Activated T-helper 1 cell treated with anti-CD3 and anti-CD28 coated beads, Interleukin-12 subunit alpha, Interleukin-12 subunit beta, Interleukin-2, Interleukin-4 antibody, amounts not matched to agents 30 ng/mL and 10 ng/mL and 1 ng/mL, durations not matched to agents 14 hours and 24 hours and 36 hours (primary cell): Measurements from ENCODE around the gene ABCA4. TPM values are rescaled to one million over a fixed set of nuclear protein-coding genes. Genes with fewer than 3 reads are reported as not detected.
A peak's percentile ranks its signal among the peaks of the same experiment; 100 is the strongest.

Experiments used
- DNase-seq: peaks from one replicate; pipeline ENCODE4 v3.0.0; 2021; ENCODE audit warnings: low spot score
- H3K27ac Mint-ChIP-seq: one replicate; pipeline ENCODE4 v1.8.0; 2021; ENCODE audit warnings: mild to moderate bottlenecking, mixed read lengths
- H3K27me3 Mint-ChIP-seq: one replicate; pipeline ENCODE4 v1.8.0; 2022; ENCODE audit warnings: mild to moderate bottlenecking, moderate library complexity, mixed read lengths; ENCODE audit not compliant: insufficient read depth
- H3K36me3 Mint-ChIP-seq: one replicate; pipeline ENCODE4 v1.8.0; 2021; ENCODE audit warnings: low read depth, mixed read lengths
- H3K4me1 Mint-ChIP-seq: one replicate; pipeline ENCODE4 v1.8.0; 2021; ENCODE audit warnings: low read depth, mixed read lengths
- H3K4me3 Mint-ChIP-seq: one replicate; pipeline ENCODE4 v1.8.0; 2021; ENCODE audit warnings: mild to moderate bottlenecking, moderate library complexity, mixed read lengths
- H3K9me3 Mint-ChIP-seq: one replicate; pipeline ENCODE4 v1.8.0; 2021; ENCODE audit warnings: mixed read lengths
- intact Hi-C: fragments of 100-400 bp; cut with micrococcal nuclease; formaldehyde crosslinking; loops from one replicate; pipeline ENCODE4 v1.15.1; 2024
- total RNA-seq: library from RNA; stranded (reverse); gene quantifications from 2 replicates; pipeline ENCODE4 v1.2.3, GENCODE V29; 2022

Gene ABCA4
- total RNA-seq, 1 donor from 2014 or later: not detected

DNA sequence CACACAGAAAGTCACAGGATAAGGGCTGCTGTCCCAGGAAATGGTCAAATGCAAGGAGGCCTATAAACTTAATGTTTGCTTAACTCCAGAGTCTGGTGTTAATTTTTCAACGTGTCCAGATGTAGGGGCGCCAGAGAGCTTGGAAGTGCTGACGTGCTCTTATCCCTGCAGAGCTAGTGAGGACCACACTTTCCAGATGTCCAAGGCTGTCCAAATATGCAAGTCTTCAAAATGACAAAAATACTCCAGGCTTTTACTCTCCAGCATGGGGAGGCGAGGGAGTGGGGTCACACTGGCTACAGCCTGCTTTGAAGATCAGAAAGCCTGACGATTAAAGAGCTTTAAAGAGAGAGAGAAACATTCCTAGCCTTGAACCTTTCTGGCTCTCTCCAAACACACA is 57.6 kb downstream of the ABCA4 start:
- Mint-ChIP-seq H3K27me3 (peaks cover 17% of the 10 kb centered on the region), H3K27ac (no peak overlapping the region), H3K9me3 (no peaks in the 10 kb centered on the region), H3K4me3 (no peak overlapping the region), H3K36me3 (no peaks in the 10 kb centered on the region), H3K4me1 (no peaks in the 10 kb centered on the region)
- intact Hi-C loops: loop anchor here (5.0 kb wide), 1 partner anchor 744 kb away; no protein-coding TSS in a partner anchor
- no peak for DNase-seq

DNA sequence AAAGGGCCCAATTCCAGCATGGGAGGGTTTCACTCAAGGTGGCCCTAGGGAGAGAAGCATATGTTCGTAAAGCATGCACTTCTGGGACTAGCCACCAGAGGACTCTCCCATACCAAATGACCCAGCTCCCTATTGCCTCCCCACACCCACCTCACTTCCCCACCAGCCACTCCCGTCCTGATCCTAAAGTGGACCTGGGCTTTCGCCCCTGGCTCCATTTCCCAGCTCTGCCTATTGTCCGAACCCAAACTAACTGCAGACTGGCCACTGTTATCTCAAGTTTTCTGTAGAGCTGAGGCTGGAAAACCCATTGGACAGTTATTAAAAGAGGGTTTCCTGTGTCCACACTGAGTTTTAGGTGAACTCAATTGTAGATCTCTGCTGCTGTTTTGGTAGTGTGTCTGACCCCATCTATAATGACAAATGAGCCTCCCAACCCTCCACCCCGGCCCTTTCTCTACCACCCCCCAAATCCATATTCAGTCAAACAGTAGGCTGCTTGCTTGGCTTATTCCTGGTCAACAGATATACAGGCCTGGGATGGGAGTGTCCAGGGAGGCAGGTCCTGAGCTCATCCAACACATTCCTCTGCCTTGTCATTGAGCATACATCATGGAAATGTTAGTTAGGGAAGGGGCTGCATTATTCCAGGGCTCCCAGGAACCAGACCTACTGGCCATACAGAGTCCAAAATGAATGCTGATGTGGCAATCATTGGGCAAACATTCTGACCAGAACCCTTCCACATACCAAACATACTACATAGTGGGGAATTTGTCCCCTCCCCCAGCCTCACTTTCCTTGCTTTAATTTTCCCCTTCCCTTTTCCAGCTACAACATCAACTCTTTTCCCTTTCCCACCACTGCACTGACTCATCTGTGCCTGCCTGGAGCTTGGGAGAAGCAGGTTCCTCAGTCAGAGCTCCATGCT is 59.2 kb downstream of the ABCA4 start:
- DNase-seq: peak; percentile 5

DNA sequence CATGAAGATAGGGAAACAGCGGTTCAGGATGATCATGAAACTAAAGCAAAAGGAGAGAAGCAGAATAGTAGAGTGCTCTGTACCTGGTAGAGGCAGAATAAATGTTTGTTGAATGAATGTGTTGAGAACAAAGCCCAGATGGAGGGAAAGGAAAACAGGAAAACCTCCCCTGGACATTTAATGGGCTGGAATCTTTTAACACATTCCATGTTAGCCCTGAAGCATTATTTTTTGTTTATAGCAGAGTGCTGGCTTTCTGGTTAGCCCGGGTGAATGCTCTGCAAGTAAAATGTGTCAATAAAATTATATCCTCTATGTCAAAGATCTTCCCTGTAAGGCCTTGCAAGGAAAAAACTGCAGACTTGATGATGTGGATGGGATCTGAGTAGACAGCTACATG is 60.2 kb downstream of the ABCA4 start:
- no peak overlapping the region for H3K4me3 Mint-ChIP-seq
- H3K4me1 Mint-ChIP-seq: no peaks in the 10 kb centered on the region
- intact Hi-C loops: loop anchor here (1.0 to 5.0 kb wide), 3 partner anchors 276 to 747 kb away; no protein-coding TSS in a partner anchor
- peaks cover 17% of the 10 kb centered on the region for H3K27me3 Mint-ChIP-seq
- DNase-seq: no peak
- no peaks in the 10 kb centered on the region for H3K36me3 Mint-ChIP-seq
- no peaks in the 10 kb centered on the region for H3K9me3 Mint-ChIP-seq
- no peak overlapping the region for H3K27ac Mint-ChIP-seq

More for the DNA sequence above, 59.2 kb downstream of the ABCA4 start:
- Mint-ChIP-seq H3K4me3 (no peak overlapping the region), H3K27me3 (peaks cover 17% of the 10 kb centered on the region), H3K36me3 (no peaks in the 10 kb centered on the region), H3K4me1 (no peaks in the 10 kb centered on the region), H3K27ac (no peak overlapping the region), H3K9me3 (no peaks in the 10 kb centered on the region)
- intact Hi-C loops: loop anchor here (1.0 to 5.0 kb wide), 3 partner anchors 275 to 746 kb away; no protein-coding TSS in a partner anchor

DNA sequence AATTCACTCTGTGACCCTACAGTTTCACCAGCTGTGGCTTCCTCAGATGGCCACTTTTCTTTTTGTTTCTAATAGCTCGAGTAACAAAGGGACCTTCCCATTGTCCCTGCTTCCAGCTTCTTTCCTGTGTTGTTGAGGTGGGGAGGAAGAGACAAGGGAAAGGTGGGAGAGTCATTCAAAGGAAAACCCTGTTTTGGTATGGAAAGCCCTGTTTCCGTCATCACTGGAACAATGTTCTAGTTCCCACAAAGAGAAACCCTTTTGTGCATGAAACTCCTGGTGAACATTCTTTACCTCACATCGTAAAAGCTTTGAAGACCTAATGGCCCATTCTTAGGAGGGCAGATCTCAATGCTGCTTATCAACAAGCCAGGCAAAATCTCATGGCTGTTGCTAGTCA is 62.2 kb downstream of the ABCA4 start:
- no peaks in the 10 kb centered on the region for H3K9me3 Mint-ChIP-seq
- intact Hi-C loops: no loop called here
- H3K4me1 Mint-ChIP-seq: no peaks in the 10 kb centered on the region
- no peak overlapping the region for H3K27ac Mint-ChIP-seq
- no peak overlapping the region for H3K4me3 Mint-ChIP-seq
- no peak for DNase-seq
- H3K27me3 Mint-ChIP-seq: peaks cover 13% of the 10 kb centered on the region
- no peaks in the 10 kb centered on the region for H3K36me3 Mint-ChIP-seq

DNA sequence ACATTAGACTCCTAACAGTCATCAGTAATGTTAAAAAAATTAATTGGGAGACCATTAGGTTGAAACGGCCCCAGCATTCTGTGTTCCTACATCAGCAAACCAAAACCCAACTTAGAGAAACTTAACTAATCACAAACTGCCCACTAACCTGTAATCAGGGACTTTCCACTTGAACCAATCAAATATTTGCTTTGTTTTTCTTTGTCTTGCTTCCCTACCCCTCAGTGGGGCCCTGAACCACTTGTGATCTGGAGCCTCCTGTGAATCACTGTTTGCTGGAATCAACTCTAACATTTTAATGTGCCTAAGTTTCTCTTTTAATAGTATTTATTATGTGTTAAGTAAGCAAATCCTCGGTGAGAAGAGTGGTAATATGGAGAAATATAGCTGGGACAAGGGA is 64.0 kb downstream of the ABCA4 start:
- H3K27me3 Mint-ChIP-seq: peaks cover 9% of the 10 kb centered on the region
- H3K27ac Mint-ChIP-seq: no peak overlapping the region
- H3K4me3 Mint-ChIP-seq: no peak overlapping the region
- intact Hi-C loops: no loop called here
- H3K4me1 Mint-ChIP-seq: no peaks in the 10 kb centered on the region
- no peaks in the 10 kb centered on the region for H3K36me3 Mint-ChIP-seq
- no peaks in the 10 kb centered on the region for H3K9me3 Mint-ChIP-seq
- no peak for DNase-seq

DNA sequence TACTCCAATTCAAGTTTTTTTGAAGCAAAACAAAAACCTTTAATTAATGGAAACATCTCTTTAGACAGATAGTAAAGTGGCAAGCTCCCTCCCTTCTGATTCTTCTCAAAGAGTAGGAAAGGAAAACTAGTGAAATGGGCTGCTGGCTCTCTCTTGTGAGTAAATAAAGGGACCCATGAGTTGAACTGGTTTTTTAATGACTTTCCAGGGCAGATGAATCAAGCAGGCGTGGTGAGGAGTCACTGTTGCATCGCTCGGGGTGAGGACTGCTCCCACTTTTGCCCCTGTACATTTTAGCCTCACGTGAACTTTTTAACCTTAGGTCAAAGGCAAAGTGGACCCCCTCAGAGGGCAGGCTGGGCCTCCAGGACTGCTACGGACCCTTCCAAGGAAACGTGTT is 64.8 kb downstream of the ABCA4 start:
- H3K27ac Mint-ChIP-seq: no peak overlapping the region
- H3K27me3 Mint-ChIP-seq: peaks cover 9% of the 10 kb centered on the region
- H3K4me1 Mint-ChIP-seq: no peaks in the 10 kb centered on the region
- no peaks in the 10 kb centered on the region for H3K9me3 Mint-ChIP-seq
- no peak for DNase-seq
- intact Hi-C loops: no loop called here
- no peaks in the 10 kb centered on the region for H3K36me3 Mint-ChIP-seq
- H3K4me3 Mint-ChIP-seq: no peak overlapping the region

DNA sequence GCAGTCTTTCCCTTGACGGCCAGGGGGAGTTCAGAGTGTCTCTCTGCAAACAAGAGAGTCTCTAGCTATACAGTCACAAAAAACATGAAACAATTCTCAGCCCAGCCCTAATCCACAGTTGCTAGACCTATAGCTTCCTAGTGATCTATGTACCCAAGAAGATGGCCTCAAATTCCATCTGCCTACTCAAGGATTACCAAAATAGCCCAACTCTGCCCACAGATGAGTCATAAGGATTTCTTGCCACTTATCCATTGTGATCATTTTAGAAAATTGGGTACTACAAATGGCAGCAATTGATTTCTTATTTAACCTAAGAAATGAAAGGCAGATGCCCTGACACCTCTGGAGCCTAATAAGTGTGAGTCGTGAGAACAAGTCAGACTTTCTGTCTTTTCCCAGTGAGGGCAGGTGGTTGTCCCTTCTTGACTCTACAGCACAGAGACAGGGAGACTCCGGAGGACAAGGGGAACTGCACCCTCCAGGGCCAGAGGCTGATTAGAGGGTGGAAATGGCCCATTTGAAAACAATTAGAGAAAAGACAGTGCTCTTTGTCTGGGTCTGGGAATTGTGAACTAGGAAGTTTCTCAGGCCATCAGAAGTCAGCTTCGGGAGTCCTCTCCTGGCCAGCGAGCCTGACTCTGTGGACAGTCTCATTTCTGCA is 65.4 kb downstream of the ABCA4 start:
- no peaks in the 10 kb centered on the region for H3K4me1 Mint-ChIP-seq
- no peak for DNase-seq
- no peaks in the 10 kb centered on the region for H3K9me3 Mint-ChIP-seq
- no peak overlapping the region for H3K27ac Mint-ChIP-seq
- no peak overlapping the region for H3K4me3 Mint-ChIP-seq
- peaks cover 9% of the 10 kb centered on the region for H3K27me3 Mint-ChIP-seq
- H3K36me3 Mint-ChIP-seq: no peaks in the 10 kb centered on the region
- intact Hi-C loops: no loop called here

DNA sequence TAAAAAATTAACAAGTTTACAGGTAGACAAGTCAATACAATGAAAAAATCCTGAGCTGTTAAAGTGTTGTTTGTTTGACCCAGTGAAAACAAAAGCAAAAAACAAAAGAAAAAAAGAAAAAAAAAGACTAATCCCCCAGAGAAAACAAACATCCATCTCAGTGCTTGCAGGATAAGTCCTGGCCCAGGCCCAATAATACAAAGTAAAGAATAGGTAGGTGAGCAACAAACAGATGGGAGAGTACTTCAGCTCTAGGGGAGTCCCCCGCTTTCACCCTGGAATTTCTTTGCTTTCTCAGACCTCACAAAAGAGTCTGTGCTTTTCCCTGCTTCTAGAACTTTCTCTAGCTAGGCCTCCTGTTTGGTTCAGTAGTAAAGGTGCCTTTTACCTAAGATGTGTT is 70.3 kb downstream of the ABCA4 start:
- H3K27ac Mint-ChIP-seq: no peak overlapping the region
- intact Hi-C loops: no loop called here
- peaks cover 2% of the 10 kb centered on the region for H3K27me3 Mint-ChIP-seq
- H3K9me3 Mint-ChIP-seq: no peaks in the 10 kb centered on the region
- DNase-seq: no peak
- no peak overlapping the region for H3K4me3 Mint-ChIP-seq
- H3K36me3 Mint-ChIP-seq: no peaks in the 10 kb centered on the region
- peaks cover 2% of the 10 kb centered on the region for H3K4me1 Mint-ChIP-seq

DNA sequence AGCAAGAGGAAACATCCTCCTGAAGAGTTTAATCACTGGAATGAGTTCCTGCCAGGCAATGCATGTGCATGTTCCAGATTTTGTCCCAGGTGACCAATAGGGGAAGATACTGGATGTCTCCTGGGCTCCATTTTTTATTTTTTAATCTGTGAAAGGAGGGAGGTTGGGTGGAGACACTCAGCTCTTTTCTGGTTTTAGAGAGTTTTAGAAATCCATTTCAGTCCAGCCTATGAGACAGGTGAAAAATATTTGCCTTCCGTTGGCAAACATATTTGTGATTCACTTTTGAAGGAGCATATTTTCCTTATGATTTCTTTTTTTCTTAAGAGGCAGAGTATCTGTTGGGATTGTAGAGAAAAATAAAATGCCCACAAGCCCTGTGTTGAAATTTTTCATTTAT is 70.7 kb downstream of the ABCA4 start:
- Mint-ChIP-seq H3K9me3 (no peaks in the 10 kb centered on the region), H3K36me3 (no peaks in the 10 kb centered on the region), H3K27me3 (peaks cover 6% of the 10 kb centered on the region), H3K4me1 (peaks cover 5% of the 10 kb centered on the region), H3K4me3 (no peak overlapping the region), H3K27ac (no peak overlapping the region)
- intact Hi-C loops: no loop called here
- no peak for DNase-seq

DNA sequence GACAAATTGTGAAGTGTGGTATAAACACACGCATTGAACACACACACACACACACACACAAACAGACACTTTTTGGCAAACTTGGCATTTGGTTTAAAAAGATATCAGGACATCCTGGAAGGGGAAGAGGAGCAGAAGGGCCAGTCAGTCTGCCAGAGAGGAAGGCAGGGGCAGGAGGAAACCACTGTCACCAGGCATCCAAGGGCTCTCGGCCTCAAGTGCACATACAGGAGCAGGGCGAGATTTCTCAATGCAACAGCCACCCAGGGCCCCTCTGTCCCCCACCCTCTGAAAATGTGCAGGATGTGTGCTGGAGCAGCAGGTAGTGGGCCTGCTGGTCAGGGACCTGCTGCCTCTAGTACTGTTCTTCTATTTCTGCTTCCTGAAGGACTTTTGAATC is 71.2 kb downstream of the ABCA4 start:
- intact Hi-C loops: no loop called here

DNA sequence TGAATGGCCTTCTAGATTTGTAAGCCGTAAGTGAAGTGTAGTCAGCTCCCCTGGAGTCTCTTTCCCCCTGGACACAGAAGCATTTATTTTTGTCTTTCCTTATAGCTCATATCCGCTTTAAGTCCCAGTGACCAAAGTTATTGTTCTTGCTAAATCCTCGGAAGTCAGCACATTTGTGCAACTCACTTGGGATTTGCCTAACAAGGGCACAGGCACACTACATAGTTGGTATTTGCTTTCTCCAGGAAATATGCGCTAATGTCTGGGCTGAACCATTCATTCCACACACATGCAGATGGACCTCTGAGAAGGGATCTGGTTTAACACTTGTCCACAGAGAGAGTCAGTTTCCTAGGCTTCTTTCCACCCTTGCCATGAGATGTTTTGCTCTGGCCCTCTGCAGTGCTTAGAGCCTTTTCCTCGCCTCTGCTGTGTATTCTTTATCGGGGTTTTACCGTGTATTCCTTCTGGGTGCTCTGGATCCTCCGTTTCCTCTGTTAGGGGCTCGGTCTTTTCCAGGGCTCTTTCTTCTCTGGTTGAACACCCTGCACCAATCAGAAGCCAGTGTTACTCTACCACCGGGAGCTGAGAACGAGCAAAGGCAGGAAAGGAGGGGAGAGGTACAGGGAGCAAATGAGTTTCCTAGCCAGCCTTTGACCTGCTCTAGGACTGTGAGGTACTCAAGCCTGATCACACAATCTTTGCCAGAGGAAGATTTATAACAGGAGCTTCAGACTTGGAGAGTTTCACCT is 72.4 kb downstream of the ABCA4 start:
- Mint-ChIP-seq H3K27ac (no peak overlapping the region), H3K27me3 (peaks cover 4% of the 10 kb centered on the region), H3K4me1 (peaks cover 5% of the 10 kb centered on the region), H3K4me3 (no peak overlapping the region), H3K36me3 (no peaks in the 10 kb centered on the region), H3K9me3 (no peaks in the 10 kb centered on the region)
- intact Hi-C loops: no loop called here
- DNase-seq: no peak

More for the DNA sequence above, 71.2 kb downstream of the ABCA4 start:
- Mint-ChIP-seq H3K9me3 (no peaks in the 10 kb centered on the region), H3K4me1 (peaks cover 5% of the 10 kb centered on the region), H3K36me3 (no peaks in the 10 kb centered on the region), H3K4me3 (no peak overlapping the region), H3K27me3 (peaks cover 4% of the 10 kb centered on the region), H3K27ac (no peak overlapping the region)
- no peak for DNase-seq

DNA sequence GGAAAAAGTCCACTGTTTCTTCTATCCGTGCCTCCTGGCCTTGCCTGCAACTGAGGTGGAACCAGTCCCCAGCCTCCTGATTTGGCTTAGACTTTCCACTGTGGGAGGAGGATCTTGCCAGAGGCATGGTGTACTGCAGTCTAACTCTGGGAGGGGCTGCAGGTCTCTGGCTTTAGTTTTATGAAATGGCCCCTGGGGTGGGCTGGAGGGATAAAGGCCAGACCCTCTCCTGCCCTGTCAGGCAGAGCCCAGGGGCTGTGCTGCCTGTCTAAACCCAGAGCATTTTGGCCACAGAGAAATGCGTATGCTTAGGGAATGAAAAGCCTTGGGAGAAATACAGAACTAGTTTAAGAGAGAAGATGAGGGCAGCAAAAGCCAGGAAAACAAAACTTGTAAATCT is 73.0 kb downstream of the ABCA4 start:
- peaks cover 4% of the 10 kb centered on the region for H3K27me3 Mint-ChIP-seq
- no peak for DNase-seq
- no peak overlapping the region for H3K27ac Mint-ChIP-seq
- no peaks in the 10 kb centered on the region for H3K9me3 Mint-ChIP-seq
- H3K4me3 Mint-ChIP-seq: no peak overlapping the region
- intact Hi-C loops: no loop called here
- H3K4me1 Mint-ChIP-seq: peaks cover 5% of the 10 kb centered on the region
- no peaks in the 10 kb centered on the region for H3K36me3 Mint-ChIP-seq
